NCI-H1436 (cell line): ENCODE data around the gene TRIM65.
A peak's percentile ranks its signal among the peaks of the same experiment; 100 is the strongest.
"Not testable (repeated sequence)": the region's sequence is repeated elsewhere in the genome, so short reads cannot be mapped to it uniquely, and the experiment has no call there.

ENCODE experiments used
- DNase-seq: peaks from one replicate; lab custom pipeline; 2025; lab: John Stamatoyannopoulos, UW

Gene TRIM65

GRCh38 chr17:75895370-75896155 lies 1.2 kb downstream of the TRIM65 start:
- no peak for DNase-seq

GRCh38 chr17:75894049-75894733 lies 2.6 kb downstream of the TRIM65 start:
- no peak for DNase-seq

- DNase-seq: no peak
Observed at GRCh38 chr17:75893305-75894048, 3.3 kb downstream of the TRIM65 start.

DNA sequence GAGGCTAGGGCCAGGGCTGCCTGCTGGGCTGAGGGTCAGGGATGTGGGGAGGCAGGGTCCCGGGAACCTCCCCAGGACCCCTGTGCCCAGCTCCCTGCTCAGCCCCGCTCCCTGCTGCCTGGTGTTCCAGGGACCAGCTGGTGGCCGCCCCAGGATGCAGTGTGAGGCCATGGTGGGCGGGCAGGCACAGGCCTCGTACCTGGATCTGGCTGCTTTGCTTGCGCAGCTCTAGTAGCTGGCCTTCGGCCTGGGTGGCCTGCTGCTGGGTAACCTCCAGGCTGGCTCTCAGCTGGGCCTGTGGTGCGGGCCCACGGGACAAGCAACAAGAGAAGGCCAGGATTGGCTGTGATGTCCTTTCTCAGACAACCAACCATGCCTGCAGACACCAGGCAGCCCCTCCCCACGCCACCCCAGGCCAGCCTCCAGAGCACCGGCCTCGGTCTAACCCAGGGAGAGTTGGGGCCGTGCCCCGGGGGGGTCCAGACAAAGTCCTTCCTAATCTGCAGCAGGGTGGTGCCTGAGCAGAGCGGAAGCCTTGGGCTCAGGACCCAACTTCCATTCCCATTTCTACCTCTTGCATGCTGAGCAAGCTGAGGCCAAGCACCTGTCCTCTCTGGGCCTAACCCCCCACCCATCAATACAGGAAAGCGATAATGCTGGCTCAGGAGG lies 4.1 kb downstream of the TRIM65 start:
- no peak for DNase-seq

GRCh38 chr17:75891605-75892555 lies 4.9 kb downstream of the TRIM65 start:
- DNase-seq: no peak

DNA sequence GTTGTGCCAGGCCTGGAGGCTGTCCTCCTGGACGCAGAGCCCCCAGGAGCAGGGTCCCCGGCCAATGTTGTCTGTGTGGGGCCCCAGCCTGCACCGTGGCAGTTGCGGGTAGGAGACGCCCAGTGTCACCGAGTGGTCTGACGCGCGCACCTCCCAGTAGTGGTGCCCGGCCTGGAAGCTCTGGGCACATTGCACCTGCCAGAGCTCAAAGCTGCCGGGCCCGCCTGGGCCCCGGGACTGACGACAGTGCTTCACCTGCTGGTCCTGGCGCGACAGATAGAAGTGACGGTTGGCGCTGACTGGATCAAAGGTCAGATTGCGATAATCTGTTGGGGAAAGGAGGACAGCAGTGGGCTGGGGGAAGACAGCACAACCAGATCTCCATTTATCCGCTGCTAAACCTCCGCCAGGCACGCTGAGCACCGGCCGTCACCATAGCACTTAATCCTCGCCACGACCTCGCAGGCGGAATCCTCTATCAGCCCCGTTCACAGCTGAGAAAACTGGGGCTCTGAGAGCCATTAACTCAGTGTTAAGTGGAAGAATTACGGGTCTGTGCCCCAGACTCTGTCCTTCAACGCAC lies 5.6 kb downstream of the TRIM65 start:
- DNase-seq: no peak

DNA sequence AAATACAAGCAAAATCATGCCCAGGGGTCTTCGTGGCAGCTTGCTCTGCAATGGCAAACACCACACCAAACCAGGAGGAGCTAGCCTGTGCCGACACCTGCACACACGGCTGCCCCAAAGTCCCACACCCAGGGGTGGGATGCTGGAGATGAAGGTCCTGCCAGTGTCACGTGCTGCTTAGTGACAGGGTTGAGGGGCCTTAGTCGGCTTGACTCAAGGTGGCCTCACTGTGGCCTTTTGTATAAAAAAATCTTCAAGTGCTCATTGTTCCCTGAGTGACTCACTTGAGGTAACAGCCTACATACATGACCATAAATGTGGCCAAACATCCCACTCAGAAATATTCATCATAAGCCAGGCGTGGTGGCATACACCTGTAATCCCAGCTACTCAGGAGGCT lies 7.3 kb downstream of the TRIM65 start:
- no peak for DNase-seq

- DNase-seq: no peak
Observed at GRCh38 chr17:75888484-75888883, 8.3 kb downstream of the TRIM65 start.

GRCh38 chr17:75885860-75886259 lies 10.9 kb downstream of the TRIM65 start:
- DNase-seq: not testable (repeated sequence)

DNA sequence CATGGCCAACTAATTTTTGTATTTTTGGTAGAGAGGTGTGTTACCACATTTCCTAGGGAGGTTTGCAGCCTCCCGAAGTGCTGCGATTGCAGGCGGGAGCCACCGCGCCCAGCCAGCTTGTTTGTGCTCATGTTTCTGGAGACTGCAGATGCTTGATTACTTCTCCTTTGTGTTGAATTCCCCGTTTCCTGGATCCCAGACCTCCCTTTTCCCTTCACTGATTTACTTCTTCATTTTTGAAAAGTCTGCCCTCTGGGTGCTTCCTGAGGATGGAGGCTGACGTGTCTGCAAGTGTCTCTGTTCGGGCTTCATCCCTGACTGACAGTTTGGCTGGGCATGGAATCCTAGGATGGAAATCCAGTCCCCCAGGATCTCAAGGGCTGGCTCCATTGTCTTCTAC lies 11.3 kb downstream of the TRIM65 start:
- no peak for DNase-seq

DNA sequence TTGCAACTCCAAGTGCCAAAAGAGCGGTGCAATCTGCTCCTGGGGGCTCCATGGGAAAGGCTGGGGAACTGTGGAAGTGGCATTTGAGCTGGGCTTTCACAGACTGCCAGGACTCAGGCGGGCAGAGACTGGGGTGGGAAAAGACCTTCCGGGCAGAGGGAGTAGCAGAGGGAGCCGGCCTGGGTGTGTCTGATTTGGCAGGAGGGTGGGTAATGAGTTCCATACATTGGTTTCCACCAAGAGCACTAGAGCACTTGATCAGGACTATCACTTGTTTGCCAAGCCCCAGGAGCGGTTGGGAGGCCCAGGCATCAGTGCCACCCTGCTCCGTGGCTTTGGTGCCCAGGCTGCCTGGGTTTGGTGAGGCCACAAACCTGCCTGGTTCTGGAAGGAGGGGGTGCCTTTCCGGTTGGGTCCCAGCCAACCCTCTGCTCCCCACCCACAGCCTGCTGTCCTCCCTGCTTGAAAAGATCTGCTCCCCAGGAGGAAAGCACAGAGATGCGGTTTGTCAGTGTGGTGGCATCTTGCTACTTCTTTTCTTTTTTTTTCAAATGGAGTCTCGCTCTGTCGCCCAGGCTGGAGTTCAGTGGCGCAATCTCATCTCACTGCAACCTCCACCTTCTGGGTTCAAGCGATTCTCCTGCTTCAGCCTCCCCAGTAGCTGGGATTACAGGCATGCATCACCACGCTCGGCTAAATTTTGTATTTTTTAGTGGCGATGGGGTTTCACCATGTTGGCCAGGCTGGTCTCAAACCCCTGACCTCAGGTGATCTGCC lies 14.9 kb downstream of the TRIM65 start:
- no peak for DNase-seq

DNA sequence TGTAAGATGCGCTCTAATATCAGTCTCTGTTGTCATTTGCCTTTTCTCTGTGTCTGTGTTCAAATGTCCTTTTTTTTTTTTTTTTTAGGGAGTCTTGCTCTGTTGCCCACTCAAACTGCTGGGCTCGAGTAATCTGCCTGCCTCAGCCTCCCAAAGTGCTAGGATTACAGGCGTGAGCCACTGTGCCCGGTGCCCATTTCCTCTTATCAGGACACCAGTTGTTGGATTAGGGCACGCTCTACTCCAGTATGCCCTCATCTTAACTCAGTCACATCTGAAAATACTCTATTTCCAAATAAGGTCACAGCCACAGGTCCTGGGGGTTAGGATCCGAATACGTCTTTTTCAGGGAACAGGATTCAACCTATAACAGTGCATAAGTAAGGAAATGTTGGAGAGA lies 16.5 kb downstream of the TRIM65 start:
- DNase-seq: no peak

- DNase-seq: peak; percentile 52
Observed at GRCh38 chr17:75878174-75878998, 18.4 kb downstream of the TRIM65 start, which contains the start of gene TRIM47. Gene TRIM47 (minus strand): TSS chr17:75878581. CDS start chr17:75878548, 33 bp downstream.

DNA sequence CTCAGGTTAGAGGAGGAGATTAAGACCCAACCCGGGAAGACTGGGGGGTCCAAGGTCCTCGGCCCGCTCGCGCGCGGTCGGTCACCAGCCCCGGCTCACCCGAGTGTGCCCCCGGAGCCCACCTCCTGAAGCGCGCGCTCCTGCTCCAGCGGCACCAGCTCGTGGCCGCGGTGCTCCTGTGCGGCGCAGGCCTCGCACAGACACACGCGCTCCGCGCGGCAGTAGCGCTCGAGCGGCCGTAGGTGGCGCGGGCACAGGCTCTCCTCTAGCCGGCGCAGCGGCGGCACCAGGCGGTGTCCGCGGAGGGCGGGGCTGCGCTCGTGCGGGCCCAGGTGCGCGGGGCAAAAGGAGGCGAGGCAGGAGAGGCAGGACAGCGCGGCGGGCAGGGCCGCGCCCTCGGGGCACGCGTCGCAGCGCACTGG lies 19.0 kb downstream of the TRIM65 start:
- peak; percentile 85 for DNase-seq

DNA sequence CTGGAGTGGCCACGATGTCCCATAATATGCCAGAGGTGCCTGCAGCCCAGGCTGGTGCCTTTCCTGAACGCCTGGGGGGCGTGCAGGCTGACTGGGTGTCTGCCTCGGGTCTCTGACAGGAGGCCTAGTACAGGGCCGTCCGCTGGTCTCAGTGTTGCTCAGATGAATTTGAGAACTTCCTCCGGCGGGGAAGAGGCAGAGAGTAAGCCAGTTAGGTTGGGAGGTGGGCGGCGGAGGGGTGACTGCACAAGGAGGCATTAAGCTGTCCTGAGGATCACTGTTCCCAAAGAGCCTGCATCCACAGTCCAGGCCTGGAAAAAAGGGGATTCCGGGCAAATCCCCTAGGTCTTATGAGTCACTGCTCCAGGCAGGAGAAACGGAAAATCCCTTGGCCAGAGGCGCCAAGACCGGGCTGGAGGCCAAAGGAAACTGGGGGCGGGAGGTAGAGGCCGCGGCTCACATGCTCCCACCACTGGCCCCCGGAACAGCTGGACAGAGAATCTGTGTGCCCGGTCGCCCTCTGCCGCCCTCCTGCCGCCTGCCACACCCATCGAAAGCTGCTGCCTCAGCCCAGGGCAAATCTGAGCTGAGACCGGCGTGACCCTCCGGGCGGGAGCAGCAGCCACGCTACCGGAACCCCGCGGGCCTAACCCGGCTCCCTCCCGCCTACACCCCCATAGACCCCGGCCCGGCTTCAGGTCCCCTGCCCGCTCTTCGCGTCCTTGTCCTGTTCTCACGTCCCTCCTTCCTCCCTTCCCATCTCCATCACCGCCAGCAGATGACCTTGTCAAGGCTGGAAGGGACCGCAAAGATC lies 19.6 kb downstream of the TRIM65 start:
- DNase-seq: no peak

DNA sequence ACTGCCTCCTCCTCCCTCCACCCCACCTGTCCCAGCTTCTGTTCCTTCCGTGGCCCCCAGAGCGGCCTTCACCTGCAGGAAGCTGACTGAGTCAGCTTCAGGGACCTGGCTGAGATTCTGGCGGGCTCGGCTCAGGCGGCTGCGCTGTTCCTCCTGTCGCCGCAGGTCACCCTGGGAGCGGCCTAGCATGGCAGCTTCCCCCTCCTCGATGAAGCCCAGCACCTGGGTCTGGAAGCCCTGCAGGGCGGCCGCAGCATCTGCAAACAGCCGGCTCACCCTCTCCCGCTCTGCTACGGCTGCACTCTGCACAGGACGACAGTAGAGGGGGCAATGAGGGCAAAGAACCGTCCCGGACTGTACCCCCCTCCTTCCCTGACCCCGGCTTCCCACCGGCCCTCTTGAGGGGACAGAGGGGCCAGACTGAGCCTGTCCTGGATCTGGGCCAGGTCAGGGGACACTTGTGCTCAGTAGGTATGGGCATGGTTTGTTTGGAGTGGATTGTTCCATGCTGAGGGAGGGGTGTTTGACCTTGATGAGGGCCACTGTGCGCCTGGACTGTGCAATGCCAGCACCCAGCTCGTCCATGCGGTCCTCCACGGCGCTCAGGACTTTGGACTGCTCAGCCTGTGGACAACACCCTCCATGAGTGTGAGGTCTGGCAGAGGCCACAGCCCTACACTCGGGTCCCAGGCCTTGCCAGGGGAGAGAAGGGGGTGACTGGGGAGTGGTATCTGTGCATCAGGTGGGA lies 20.4 kb downstream of the TRIM65 start:
- DNase-seq: peak; percentile 80

DNA sequence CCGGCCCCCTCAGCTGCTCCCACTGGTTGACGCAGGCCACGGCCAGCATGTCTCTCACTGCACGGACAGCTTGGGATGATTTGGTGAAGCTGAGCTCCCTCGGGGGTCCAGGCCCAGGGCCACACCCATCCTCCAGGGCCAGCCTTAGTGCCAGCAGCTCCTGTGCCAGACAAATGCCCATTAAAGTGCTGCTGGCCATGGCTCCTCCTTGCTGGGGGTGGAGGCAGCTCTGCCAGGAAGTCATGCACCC lies 20.9 kb downstream of the TRIM65 start:
- DNase-seq: no peak
